B cell (primary cell): ENCODE data around the gene C5orf15. TPM values are rescaled to one million over a fixed set of nuclear protein-coding genes. Genes with fewer than 3 reads are reported as not detected.
A peak's percentile ranks its signal among the peaks of the same experiment; 100 is the strongest.

Experiments
- ATAC-seq: fragments of 200-7000 bp; cut with Tn5 transposase; one replicate; pipeline ENCODE4 v1.10.0; 2021; ENCODE audit warnings: low read depth, mild to moderate bottlenecking, moderate number of reproducible peaks, moderate library complexity
- CTCF ChIA-PET: fragments of 350-600 bp; sonication (Branson Sonifier 250); formaldehyde crosslinking; loops from one replicate; lab custom pipeline; 2021; ENCODE audit warnings: antibody characterized with exemption, inconsistent platforms; lab: Charles Lee
- POLR2A ChIA-PET: fragments of 350-600 bp; sonication (Branson Sonifier 250); formaldehyde crosslinking; loops from one replicate; lab custom pipeline; 2021; ENCODE audit warnings: antibody characterized with exemption; lab: Charles Lee
- DNase-seq: peaks from one replicate; pipeline ENCODE4 v3.0.0; 2013
- H2AFZ ChIP-seq: 2 replicates; pipeline ENCODE4 v1.6.1; 2012; ENCODE audit warnings: mild to moderate bottlenecking, low read depth, low read length; ENCODE audit not compliant: insufficient read depth, poor library complexity, severe bottlenecking
- H3K27ac ChIP-seq, 2 donors: 1 replicate in 1 of 2; 2 replicates in 1 of 2; pipeline ENCODE4 v1.5.1; 2012 to 2013; ENCODE audit warnings: low read length in 2 of 2, mild to moderate bottlenecking in 2 of 2, moderate library complexity in 1 of 2
- H3K27me3 ChIP-seq, 4 experiments: fragments of 200-600 bp in 1 of 4; sonication (generic) in 1 of 4; replicated peaks in 1 of 4; 1 replicate in 2 of 4; 2 replicates in 2 of 4; pipeline versions ENCODE4 v1.6.1 to v1.7.0; 2013 to 2016; ENCODE audit warnings: low read length in 3 of 4, mild to moderate bottlenecking in 2 of 4, mixed read lengths in 1 of 4, moderate library complexity in 1 of 4; ENCODE audit not compliant: insufficient read depth in 4 of 4, control insufficient read depth in 3 of 4; ENCODE audit errors: control extremely low read depth in 1 of 4
- H3K36me3 ChIP-seq, 2 experiments: replicated peaks in 1 of 2; 1 replicate in 1 of 2; 2 replicates in 1 of 2; pipeline versions ENCODE4 v1.6.1 to v1.7.1; 2013; ENCODE audit warnings: low read length in 1 of 2; ENCODE audit not compliant: insufficient read depth in 2 of 2, control insufficient read depth in 1 of 2; ENCODE audit errors: control extremely low read depth in 1 of 2, extremely low read depth in 1 of 2
- H3K4me1 ChIP-seq, 2 donors: fragments of 200-600 bp in 1 of 2; sonication (generic) in 1 of 2; 1 replicate in 1 of 2; 2 replicates in 1 of 2; pipeline versions ENCODE4 v1.5.1 to v1.6.1; 2013 to 2017; ENCODE audit warnings: low read length in 2 of 2; ENCODE audit not compliant: control insufficient read depth in 2 of 2, insufficient read depth in 2 of 2
- H3K4me2 ChIP-seq: replicated peaks from 2 replicates; pipeline ENCODE3; 2012; ENCODE audit warnings: mild to moderate bottlenecking, low read depth, low read length; ENCODE audit not compliant: poor library complexity, severe bottlenecking
- H3K4me3 ChIP-seq, 5 experiments: fragments of 200-600 bp in 1 of 5; sonication (generic) in 1 of 5; 1 replicate in 3 of 5; 2 replicates in 2 of 5; pipeline versions ENCODE4 v1.5.1 to v1.7.0; 2011 to 2016; ENCODE audit warnings: low read length in 4 of 5, mild to moderate bottlenecking in 4 of 5, low read depth in 2 of 5, control low read depth in 1 of 5, moderate library complexity in 1 of 5; ENCODE audit not compliant: insufficient read depth in 1 of 5; ENCODE audit errors: control extremely low read depth in 1 of 5, extremely low read depth in 1 of 5
- H3K79me2 ChIP-seq: fragments of 200-600 bp; sonication (generic); one replicate; pipeline ENCODE4 v1.6.0; 2016; ENCODE audit warnings: low read length; ENCODE audit not compliant: control insufficient read depth, insufficient read depth
- H3K9ac ChIP-seq: fragments of 200-600 bp; sonication (generic); 2 replicates; pipeline ENCODE4 v1.6.1; 2017; ENCODE audit warnings: mild to moderate bottlenecking, low read length, moderate library complexity
- H3K9me3 ChIP-seq, 3 donors: one replicate each; pipeline versions ENCODE4 v1.6.1 to v1.7.1; 2013; ENCODE audit warnings: low read length in 2 of 3; ENCODE audit not compliant: control insufficient read depth in 2 of 3, insufficient read depth in 1 of 3; ENCODE audit errors: control extremely low read depth in 1 of 3
- H4K20me1 ChIP-seq: 2 replicates; pipeline ENCODE4 v1.6.0; 2012; ENCODE audit warnings: mild to moderate bottlenecking, low read length; ENCODE audit not compliant: insufficient read depth, control insufficient read depth, poor library complexity, severe bottlenecking
- H3K27ac Mint-ChIP-seq: one replicate; pipeline ENCODE4 v1.8.0; 2021; ENCODE audit warnings: mixed read lengths
- H3K27me3 Mint-ChIP-seq: one replicate; pipeline ENCODE4 v1.8.0; 2021; ENCODE audit warnings: mixed read lengths
- H3K4me1 Mint-ChIP-seq: one replicate; pipeline ENCODE4 v1.8.0; 2021; ENCODE audit warnings: mixed read lengths
- H3K4me3 Mint-ChIP-seq: one replicate; pipeline ENCODE4 v1.8.0; 2021; ENCODE audit warnings: mixed read lengths
- H3K9me3 Mint-ChIP-seq: one replicate; pipeline ENCODE4 v1.8.0; 2022; ENCODE audit warnings: mixed read lengths; ENCODE audit not compliant: insufficient read depth
- CTCF ChIP-seq: fragments of 200-600 bp; IDR thresholded peaks from one replicate; pipeline ENCODE4 v1.8.0; 2022; ENCODE audit warnings: antibody characterized with exemption, mild to moderate bottlenecking
- EZH2 ChIP-seq: IDR thresholded peaks from 2 replicates; pipeline ENCODE4 v1.6.1; 2012; ENCODE audit warnings: borderline replicate concordance, low read depth, mild to moderate bottlenecking, moderate library complexity, low read length; ENCODE audit not compliant: insufficient read depth, poor library complexity, severe bottlenecking
- WGBS: methylation state at CpG from one replicate; pipeline ENCODE4 v1.1.5; 2013; ENCODE audit warnings: missing lambda C conversion rate; ENCODE audit not compliant: insufficient coverage; 5-methylcytosine and 5-hydroxymethylcytosine counted together
- intact Hi-C: fragments of 100-400 bp; cut with micrococcal nuclease; formaldehyde crosslinking; loops from one replicate; pipeline ENCODE4 v1.10.0; 2022
- polyA plus RNA-seq: library from polyadenylated mRNA; depleted of rRNA; stranded (reverse); fragments of >200 nt; gene quantifications from 2 replicates; pipeline ENCODE4 v1.2.3, GENCODE V29; 2012
- total RNA-seq, 2 donors: library from RNA; stranded (reverse); fragments of 120-200 nt in 1 of 2; gene quantifications; 1 replicate in 1 of 2; 2 replicates in 1 of 2; pipeline versions ENCODE4 v1.2.3 to v1.2.4, GENCODE V29; 2013 to 2022

Gene C5orf15
- total and polyA plus RNA-seq, 2 donors (not counting 1 experiment from before 2014, with no cell fraction given) = 22.7 to 28.2 TPM

DNA sequence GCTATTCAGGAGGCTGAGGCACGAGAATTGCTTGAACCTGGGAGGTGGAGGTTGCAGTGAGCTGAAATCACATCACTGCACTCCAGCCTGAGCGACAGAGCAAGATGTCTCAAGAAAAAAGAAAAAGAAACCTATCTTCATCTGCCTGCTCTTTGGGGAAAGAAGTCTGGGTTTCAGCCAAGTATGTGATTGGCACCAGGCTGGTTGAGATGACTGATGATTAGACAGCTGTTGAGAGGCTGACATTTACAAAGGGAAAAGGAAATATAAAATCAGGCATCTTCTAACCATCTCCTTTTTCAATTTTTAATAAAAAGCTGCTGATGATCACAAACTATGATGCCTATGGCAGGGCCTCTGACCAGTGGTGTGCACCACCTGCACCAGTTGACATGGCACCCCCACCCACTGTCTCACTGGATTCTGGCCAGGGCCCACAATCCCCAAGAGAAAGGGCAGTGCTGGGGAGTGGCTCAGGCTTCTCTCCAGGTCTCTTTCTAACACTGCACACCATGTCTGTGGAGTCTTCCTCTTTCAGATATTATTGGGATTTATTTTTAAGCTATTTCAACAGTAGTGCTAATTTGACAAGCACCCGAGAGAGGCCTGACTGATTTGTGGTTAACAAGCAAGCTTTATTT lies 17.2 kb upstream of the C5orf15 start:
- Histone ChIP-seq H4K20me1 (no peaks in the 10 kb centered on the region), H3K27ac (peak overlapping the region in 1 of 2 donors; percentile 36), H3K79me2 (peaks cover 45% of the 10 kb centered on the region), H3K36me3 (peaks cover 7 to 54% of the 10 kb centered on the region in 2 experiments), H2AFZ (no peak overlapping the region), H3K9ac (no peak overlapping the region), H3K4me1 (peaks cover 4 to 6% of the 10 kb centered on the region in 2 donors), H3K9me3 (no peaks in the 10 kb centered on the region), H3K4me2 (no peak overlapping the region), H3K4me3 (no peak overlapping the region), H3K27me3 (no peaks in the 10 kb centered on the region)
- H3K4me3 Mint-ChIP-seq = no peak overlapping the region
- ChIA-PET POLR2A (no interaction called here), CTCF (interaction anchor here (0.7 to 1.8 kb wide), 2 partner anchors 11 to 1056 kb away, joined by 3 to 4 read pairs; no protein-coding TSS in a partner anchor)
- WGBS = no CpG with 5 or more reads among the region's 3 CpGs
- no peaks in the 10 kb centered on the region for H3K27me3 Mint-ChIP-seq
- DNase-seq (no peak), ATAC-seq (no peak)
- intact Hi-C loops = no loop called here
- peaks cover 11% of the 10 kb centered on the region for H3K4me1 Mint-ChIP-seq
- H3K9me3 Mint-ChIP-seq = no peaks in the 10 kb centered on the region
- no peak overlapping the region for H3K27ac Mint-ChIP-seq
- TF ChIP-seq EZH2 = no peak
- TF ChIP-seq CTCF = no peak

DNA sequence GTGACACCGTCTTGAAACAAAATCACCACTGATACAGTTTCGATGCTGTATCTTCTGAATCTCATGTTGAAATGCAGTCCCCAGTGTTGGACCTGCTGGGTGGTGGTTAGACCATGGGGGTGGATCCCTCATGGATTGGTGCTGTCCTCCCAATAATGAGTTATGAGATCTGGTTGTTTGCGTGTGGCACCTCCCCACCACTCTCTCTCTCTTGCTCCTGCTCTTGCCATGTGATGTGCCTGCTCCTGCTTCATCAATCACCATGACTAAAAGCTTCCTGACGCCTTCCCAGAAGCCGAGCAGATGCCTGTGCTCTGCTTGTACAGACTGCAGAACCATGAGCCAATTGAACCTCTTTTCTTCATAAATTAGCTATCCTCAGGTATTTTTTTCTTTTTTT lies 15.2 kb upstream of the C5orf15 start:
- Histone ChIP-seq H3K9me3 (no peaks in the 10 kb centered on the region), H3K27ac (no peak overlapping the region), H3K27me3 (no peaks in the 10 kb centered on the region), H3K9ac (no peak overlapping the region), H3K79me2 (peaks cover 29% of the 10 kb centered on the region), H4K20me1 (no peaks in the 10 kb centered on the region), H2AFZ (no peak overlapping the region), H3K4me1 (peaks cover 7 to 14% of the 10 kb centered on the region in 2 donors), H3K36me3 (peaks cover 3 to 43% of the 10 kb centered on the region in 2 experiments), H3K4me2 (no peak overlapping the region), H3K4me3 (no peak overlapping the region)
- DNase-seq = no peak
- H3K9me3 Mint-ChIP-seq = no peaks in the 10 kb centered on the region
- ChIA-PET CTCF (interaction anchor here (0.9 to 1.5 kb wide), 2 partner anchors 13 to 560 kb away, joined by 3 read pairs; no protein-coding TSS in a partner anchor), POLR2A (no interaction called here)
- H3K27me3 Mint-ChIP-seq = no peaks in the 10 kb centered on the region
- TF ChIP-seq EZH2 (no peak), CTCF (no peak)
- intact Hi-C loops = no loop called here
- H3K27ac Mint-ChIP-seq = no peak overlapping the region
- peaks cover 13% of the 10 kb centered on the region for H3K4me1 Mint-ChIP-seq
- WGBS = 100% methylated on average over 3 of the region's 5 CpGs
- no peak overlapping the region for H3K4me3 Mint-ChIP-seq
- ATAC-seq = no peak
